GM13976 (cell line): ENCODE results near the gene PACSIN3.

ENCODE experiments used
- DNase-seq: peaks from one replicate; pipeline ENCODE4 v3.0.0; 2012; ENCODE audit warnings: low spot score
- CTCF ChIP-seq: IDR thresholded peaks from 2 replicates; pipeline ENCODE4 v1.5.1; 2012; ENCODE audit warnings: borderline replicate concordance, mild to moderate bottlenecking; ENCODE audit not compliant: insufficient read depth; ENCODE audit errors: extremely low read depth, missing control alignments, control extremely low read depth
- in situ Hi-C: fragments of 300-500 bp; cut with MboI; formaldehyde crosslinking; loops from one replicate; pipeline ENCODE4 v1.12.0; 2022; ENCODE audit warnings: low sequenced_read_pairs, mixed read lengths, inconsistent platforms; ENCODE audit not compliant: unreplicated experiment

The PACSIN3 gene

GRCh38 chr11:47155879-47156278, 30.4 kb downstream of the PACSIN3 start:
- in situ Hi-C loops = loop anchor here (5.0 kb wide), 1 partner anchor 274 kb away; no protein-coding TSS in a partner anchor
- DNase-seq = no peak
- no peak for TF ChIP-seq CTCF

- in situ Hi-C loops = loop anchor here (5.0 kb wide), 1 partner anchor 273 kb away; no protein-coding TSS in a partner anchor
- DNase-seq = no peak
- no peak for TF ChIP-seq CTCF
Measured at GRCh38 chr11:47154616-47155570, 31.3 kb downstream of the PACSIN3 start.

- in situ Hi-C loops = no loop called here
- peak; percentile 90 for TF ChIP-seq CTCF
- DNase-seq = peak; percentile 82
Measured at GRCh38 chr11:47152953-47153950, 33.0 kb downstream of the PACSIN3 start.

- no peak for TF ChIP-seq CTCF
- in situ Hi-C loops = no loop called here
- no peak for DNase-seq
Measured at GRCh38 chr11:47152126-47152952, 33.9 kb downstream of the PACSIN3 start.

GRCh38 chr11:47149782-47150181, 36.5 kb downstream of the PACSIN3 start:
- TF ChIP-seq CTCF = no peak
- in situ Hi-C loops = no loop called here
- DNase-seq = no peak

GRCh38 chr11:47148903-47149531, 37.2 kb downstream of the PACSIN3 start:
- TF ChIP-seq CTCF = no peak
- in situ Hi-C loops = no loop called here
- no peak for DNase-seq
